IMR-90 (cell line): ENCODE results near the gene LRP3. TPM values are rescaled to one million over a fixed set of nuclear protein-coding genes. Genes with fewer than 3 reads are reported as not detected.

Experiments used
- ATAC-seq: fragments of 200-7000 bp; cut with Tn5 transposase; 2 replicates; pipeline ENCODE4 v1.9.1; 2020; ENCODE audit warnings: low read depth, mild to moderate bottlenecking, moderate library complexity
- BruUV-seq: library from RNA; stranded (reverse); fragments of 400-500 nt; replicated peaks from 2 replicates; lab custom pipeline; 2021; lab: Mats Ljungman, UMichigan
- CTCF ChIA-PET: fragments of 300-600 bp; formaldehyde crosslinking; extraction: SDS; loops from one replicate; lab custom pipeline; 2021; ENCODE audit warnings: antibody characterized with exemption; lab: Yijun Ruan, JAX
- POLR2A ChIA-PET: fragments of 300-600 bp; sonication (Branson Sonifier 250); formaldehyde crosslinking; loops from one replicate; lab custom pipeline; 2022; ENCODE audit warnings: antibody characterized with exemption; ENCODE audit not compliant: unreplicated experiment; lab: Charles Lee
- DNase-seq: peaks from one replicate; pipeline ENCODE4 v3.0.0; 2013
- H2AFZ ChIP-seq: replicated peaks from 2 replicates; pipeline ENCODE3; 2013; ENCODE audit warnings: low read length, mild to moderate bottlenecking; ENCODE audit not compliant: poor library complexity
- H2AK5ac ChIP-seq: 2 replicates; pipeline ENCODE4 v1.6.1; 2013; ENCODE audit warnings: low read depth, low read length, inconsistent platforms
- H2AK9ac ChIP-seq: replicated peaks from 2 replicates; pipeline ENCODE3; 2013; ENCODE audit warnings: mild to moderate bottlenecking, low read depth, low read length, moderate library complexity; ENCODE audit not compliant: poor library complexity
- H2BK120ac ChIP-seq: 2 replicates; pipeline ENCODE4 v1.6.1; 2013; ENCODE audit warnings: low read depth, low read length, inconsistent platforms
- H2BK15ac ChIP-seq: 3 replicates; pipeline ENCODE4 v1.6.1; 2013; ENCODE audit warnings: low read depth, low read length, inconsistent platforms
- H2BK20ac ChIP-seq: 2 replicates; pipeline ENCODE4 v1.6.1; 2013; ENCODE audit warnings: low read depth, mild to moderate bottlenecking, inconsistent platforms, low read length, moderate library complexity
- H2BK5ac ChIP-seq: 2 replicates; pipeline ENCODE4 v1.6.1; 2013; ENCODE audit warnings: mild to moderate bottlenecking, low read depth, low read length, inconsistent platforms; ENCODE audit not compliant: poor library complexity, severe bottlenecking
- H3K14ac ChIP-seq: replicated peaks from 2 replicates; pipeline ENCODE4 v1.6.1; 2013; ENCODE audit warnings: low read depth, low read length, inconsistent platforms
- H3K18ac ChIP-seq: 2 replicates; pipeline ENCODE4 v1.6.1; 2013; ENCODE audit warnings: low read depth, low read length, control low read depth
- H3K23ac ChIP-seq: 2 replicates; pipeline ENCODE4 v1.6.1; 2013; ENCODE audit warnings: low read depth, low read length, inconsistent platforms
- H3K27ac ChIP-seq: 2 replicates; pipeline ENCODE4 v1.5.1; 2013; ENCODE audit warnings: mild to moderate bottlenecking, control low read depth, low read length; ENCODE audit not compliant: insufficient read depth
- H3K27me3 ChIP-seq: 2 replicates; pipeline ENCODE4 v1.6.1; 2013; ENCODE audit warnings: low read length; ENCODE audit not compliant: control insufficient read depth, insufficient read depth
- H3K36me3 ChIP-seq: 2 replicates; pipeline ENCODE4 v1.6.1; 2013; ENCODE audit warnings: low read length, mixed read lengths; ENCODE audit not compliant: control insufficient read depth, insufficient read depth
- H3K4ac ChIP-seq: 2 replicates; pipeline ENCODE4 v1.6.1; 2013; ENCODE audit warnings: low read depth, low read length, inconsistent platforms
- H3K4me1 ChIP-seq: 2 replicates; pipeline ENCODE4 v1.6.1; 2013; ENCODE audit warnings: low read length, mixed read lengths; ENCODE audit not compliant: control insufficient read depth, insufficient read depth
- H3K4me2 ChIP-seq: 2 replicates; pipeline ENCODE4 v1.6.1; 2013; ENCODE audit warnings: low read depth, mild to moderate bottlenecking, control low read depth, low read length, moderate library complexity
- H3K4me3 ChIP-seq: 2 replicates; pipeline ENCODE4 v1.5.1; 2013; ENCODE audit warnings: low read depth, mild to moderate bottlenecking, control low read depth, low read length, moderate library complexity; ENCODE audit not compliant: insufficient read depth
- H3K56ac ChIP-seq: 2 replicates; pipeline ENCODE4 v1.6.1; 2013; ENCODE audit warnings: low read length, inconsistent platforms; ENCODE audit not compliant: insufficient read depth; ENCODE audit errors: extremely low read depth
- H3K79me1 ChIP-seq, 2 experiments: 2 replicates each; pipeline ENCODE4 v1.6.1; 2013; ENCODE audit warnings: low read length in 2 of 2, inconsistent platforms in 1 of 2, low read depth in 1 of 2
- H3K9ac ChIP-seq: 2 replicates; pipeline ENCODE4 v1.6.1; 2013; ENCODE audit warnings: low read depth, low read length, control low read depth
- H3K9me1 ChIP-seq: 2 replicates; pipeline ENCODE4 v1.6.1; 2013; ENCODE audit warnings: low read length, inconsistent platforms; ENCODE audit not compliant: insufficient read depth
- H3K9me3 ChIP-seq: 2 replicates; pipeline ENCODE4 v1.6.1; 2013; ENCODE audit warnings: low read length; ENCODE audit not compliant: control insufficient read depth, insufficient read depth
- H4K20me1 ChIP-seq: 2 replicates; pipeline ENCODE4 v1.6.1; 2013; ENCODE audit warnings: low read length, inconsistent platforms; ENCODE audit not compliant: insufficient read depth
- H4K5ac ChIP-seq: 2 replicates; pipeline ENCODE4 v1.6.1; 2013; ENCODE audit warnings: mild to moderate bottlenecking, low read depth, low read length, control low read depth
- H4K8ac ChIP-seq, 2 experiments: 2 replicates each; pipeline ENCODE4 v1.6.1; 2013; ENCODE audit warnings: low read depth in 2 of 2, low read length in 2 of 2, control low read depth in 1 of 2, inconsistent platforms in 1 of 2
- H4K91ac ChIP-seq: 2 replicates; pipeline ENCODE4 v1.6.1; 2013; ENCODE audit warnings: low read depth, low read length, inconsistent platforms; ENCODE audit not compliant: insufficient read depth
- BHLHE40 ChIP-seq: fragments of 150-350 bp; IDR thresholded peaks from 2 replicates; pipeline ENCODE4 v1.6.1; 2016; ENCODE audit warnings: mild to moderate bottlenecking, low read depth, low read length
- CEBPB ChIP-seq: IDR thresholded peaks from 2 replicates; pipeline ENCODE4 v1.6.1; 2012; ENCODE audit warnings: low read depth, low read length, improper control_type of control experiment
- CHD1 ChIP-seq: IDR thresholded peaks from 2 replicates; pipeline ENCODE4 v1.6.1; 2012; ENCODE audit warnings: low read depth, low read length, improper control_type of control experiment
- CTCF ChIP-seq: conservative IDR thresholded peaks from 2 replicates; pipeline ENCODE4 v1.5.1; 2012; ENCODE audit warnings: mild to moderate bottlenecking, low read depth, low read length, improper control_type of control experiment
- ELK1 ChIP-seq: fragments of 150-350 bp; IDR thresholded peaks from 2 replicates; pipeline ENCODE4 v1.6.1; 2016; ENCODE audit warnings: low read depth, mild to moderate bottlenecking, low read length, moderate library complexity, borderline replicate concordance
- FOS ChIP-seq: fragments of 150-350 bp; IDR thresholded peaks from 2 replicates; pipeline ENCODE4 v1.6.1; 2016; ENCODE audit warnings: low read depth, low read length
- MAFK ChIP-seq: IDR thresholded peaks from 2 replicates; pipeline ENCODE4 v1.6.1; 2012; ENCODE audit warnings: low read depth, low read length, improper control_type of control experiment
- MAZ ChIP-seq: IDR thresholded peaks from 2 replicates; pipeline ENCODE4 v1.6.1; 2012; ENCODE audit warnings: low read depth, mild to moderate bottlenecking, low read length, improper control_type of control experiment, moderate library complexity, borderline replicate concordance
- MXI1 ChIP-seq: IDR thresholded peaks from 2 replicates; pipeline ENCODE4 v1.6.1; 2012; ENCODE audit warnings: low read depth, mild to moderate bottlenecking, low read length, moderate library complexity, borderline replicate concordance
- NFE2L2 ChIP-seq: fragments of 150-350 bp; IDR thresholded peaks from 2 replicates; pipeline ENCODE4 v1.6.1; 2016; ENCODE audit warnings: low read depth, mild to moderate bottlenecking, low read length
- POLR2A ChIP-seq: IDR thresholded peaks from 2 replicates; pipeline ENCODE4 v1.6.1; 2012; ENCODE audit warnings: mild to moderate bottlenecking, low read depth, low read length
- RAD21 ChIP-seq: IDR thresholded peaks from 2 replicates; pipeline ENCODE4 v1.6.1; 2012; ENCODE audit warnings: low read length, improper control_type of control experiment
- RCOR1 ChIP-seq: IDR thresholded peaks from 2 replicates; pipeline ENCODE4 v1.6.1; 2012; ENCODE audit warnings: mild to moderate bottlenecking, low read length, improper control_type of control experiment; ENCODE audit not compliant: insufficient replicate concordance
- SMC3 ChIP-seq: fragments of 150-350 bp; IDR thresholded peaks from 2 replicates; pipeline ENCODE4 v1.6.1; 2016; ENCODE audit warnings: low read depth, mild to moderate bottlenecking, antibody characterized with exemption, low read length, moderate library complexity
- USF2 ChIP-seq: fragments of 150-350 bp; IDR thresholded peaks from 2 replicates; pipeline ENCODE4 v1.6.1; 2017; ENCODE audit warnings: mild to moderate bottlenecking, antibody characterized with exemption, low read length, low read depth
- WGBS, 2 experiments: methylation state at CpG; one replicate each; pipeline versions ENCODE4 v1.1.5 to v1.1.7; 2013; ENCODE audit warnings: missing lambda C conversion rate in 2 of 2; ENCODE audit not compliant: insufficient read length in 1 of 2; ENCODE audit errors: extremely low coverage in 2 of 2; 5-methylcytosine and 5-hydroxymethylcytosine counted together
- dilution Hi-C: fragments of 300-500 bp; cut with HindIII; formaldehyde crosslinking; loops from one replicate; pipeline ENCODE4 v1.14.3; 2018; ENCODE audit warnings: low sequenced_read_pairs; ENCODE audit not compliant: unreplicated experiment
- in situ Hi-C: fragments of 300-500 bp; cut with MboI; formaldehyde crosslinking; loops from 3 replicates; pipeline ENCODE4 v1.14.3; 2019; ENCODE audit warnings: low sequenced_read_pairs, inconsistent platforms, mixed read lengths
- intact Hi-C: fragments of 100-400 bp; cut with micrococcal nuclease; formaldehyde crosslinking; loops from 2 replicates; pipeline ENCODE4 v1.10.0; 2022
- polyA plus RNA-seq, 3 experiments: library from polyadenylated mRNA; depleted of rRNA; stranded (reverse); fragments of >200 nt; gene quantifications; 2 replicates each; pipeline ENCODE4 v1.2.3, GENCODE V29; 2012; ENCODE audit warnings: low replicate concordance in 1 of 3
- total RNA-seq: library from RNA; depleted of rRNA; stranded (reverse); fragments of >200 nt; gene quantifications from 2 replicates; pipeline ENCODE4 v1.2.3, GENCODE V29; 2012

LRP3 gene
- total and polyA plus RNA-seq, 2 of the 4 experiments (the other 2 are of a cell fraction) = 8.4 to 20.2 TPM

GRCh38 chr19:33236696-33237390, 42.7 kb downstream of the LRP3 start:
- Histone ChIP-seq H4K5ac (no peak overlapping the region), H3K27me3 (peaks cover 20% of the 10 kb centered on the region; the same call in 1 of the 2 replicates), H2AK9ac (no peak overlapping the region), H3K56ac (no peak overlapping the region), H3K79me1 (no peaks in the 10 kb centered on the region), H3K4me1 (no peaks in the 10 kb centered on the region), H3K9ac (no peak overlapping the region), H3K36me3 (no peaks in the 10 kb centered on the region), H3K4me2 (no peak overlapping the region), H4K91ac (no peak overlapping the region), H3K4me3 (no peak overlapping the region), H3K23ac (no peak overlapping the region), H3K4ac (no peak overlapping the region), H2BK15ac (no peak overlapping the region), H3K27ac (no peak overlapping the region), H3K9me3 (no peaks in the 10 kb centered on the region), H2AK5ac (no peak overlapping the region), H3K14ac (no peak overlapping the region), H2BK20ac (no peak overlapping the region), H4K8ac (no peak overlapping the region), H2BK5ac (no peak overlapping the region), H2AFZ (peak overlapping the region; percentile 32), H4K20me1 (no peaks in the 10 kb centered on the region), H2BK120ac (no peak overlapping the region), H3K18ac (no peak overlapping the region), H3K9me1 (peaks cover 7% of the 10 kb centered on the region; the same call in 1 of the 2 replicates)
- no TSS peak for BruUV-seq
- WGBS, 2 experiments = 73% methylated on average over 9 of the region's 16 CpGs; no CpG with 5 or more reads in 1 of the 2 experiments
- ChIA-PET POLR2A (no interaction called here), CTCF (interaction anchor here (0.7 kb wide), 1 partner anchor 333 kb away, joined by 3 read pairs; no protein-coding TSS in a partner anchor)
- in situ Hi-C loops = loop anchor here (5.0 to 10.0 kb wide), 2 partner anchors 170 to 528 kb away; no protein-coding TSS in a partner anchor
- ATAC-seq (no peak), DNase-seq (no peak)
- dilution Hi-C loops = no loop called here
- intact Hi-C loops = loop anchor here (5.0 kb wide), 1 partner anchor 65 kb away; the partner anchor contains the start of gene CEBPA
- no peak for TF ChIP-seq MXI1
- TF ChIP-seq RCOR1 = no peak
- no peak for TF ChIP-seq CHD1
- TF ChIP-seq NFE2L2 = no peak
- no peak for TF ChIP-seq ELK1
- no peak for TF ChIP-seq CTCF
- no peak for TF ChIP-seq BHLHE40
- no peak for TF ChIP-seq USF2
- no peak for TF ChIP-seq MAZ
- TF ChIP-seq MAFK = no peak
- no peak for TF ChIP-seq POLR2A
- no peak for TF ChIP-seq FOS
- no peak for TF ChIP-seq RAD21
- TF ChIP-seq SMC3 = no peak
- no peak for TF ChIP-seq CEBPB
